ENCODE data around the gene STXBP6.

DNA sequence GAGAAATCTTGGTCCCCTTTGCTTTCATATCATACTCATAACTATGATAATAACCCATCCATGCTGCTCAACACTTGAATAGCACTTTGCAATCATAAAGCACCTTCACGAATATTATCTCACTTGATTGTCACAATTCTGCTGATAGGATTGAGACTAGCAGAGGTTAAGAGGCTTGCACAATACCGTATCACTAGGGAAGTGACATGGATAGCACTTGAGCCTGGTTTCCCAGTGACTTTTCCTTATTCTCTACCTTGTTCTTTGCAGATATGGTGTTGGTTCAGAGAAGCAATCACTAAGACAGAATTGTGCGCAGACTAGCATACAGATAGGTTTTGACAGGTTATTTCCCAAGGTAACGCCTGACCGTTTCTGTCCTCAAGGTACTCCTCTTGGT, 229.3 kb downstream of the STXBP6 start:
- TF ChIP-seq ZMYM3 (CRISPR knock-in tag; IDR thresholded peaks at IDR 0.05), result no peak
- TF ChIP-seq ZNF776 (CRISPR knock-in tag; IDR thresholded peaks at IDR 0.05), result no peak
- TF ChIP-seq RFX1 (IDR thresholded peaks at IDR 0.05), result no peak
- TF ChIP-seq, protein P1, sequence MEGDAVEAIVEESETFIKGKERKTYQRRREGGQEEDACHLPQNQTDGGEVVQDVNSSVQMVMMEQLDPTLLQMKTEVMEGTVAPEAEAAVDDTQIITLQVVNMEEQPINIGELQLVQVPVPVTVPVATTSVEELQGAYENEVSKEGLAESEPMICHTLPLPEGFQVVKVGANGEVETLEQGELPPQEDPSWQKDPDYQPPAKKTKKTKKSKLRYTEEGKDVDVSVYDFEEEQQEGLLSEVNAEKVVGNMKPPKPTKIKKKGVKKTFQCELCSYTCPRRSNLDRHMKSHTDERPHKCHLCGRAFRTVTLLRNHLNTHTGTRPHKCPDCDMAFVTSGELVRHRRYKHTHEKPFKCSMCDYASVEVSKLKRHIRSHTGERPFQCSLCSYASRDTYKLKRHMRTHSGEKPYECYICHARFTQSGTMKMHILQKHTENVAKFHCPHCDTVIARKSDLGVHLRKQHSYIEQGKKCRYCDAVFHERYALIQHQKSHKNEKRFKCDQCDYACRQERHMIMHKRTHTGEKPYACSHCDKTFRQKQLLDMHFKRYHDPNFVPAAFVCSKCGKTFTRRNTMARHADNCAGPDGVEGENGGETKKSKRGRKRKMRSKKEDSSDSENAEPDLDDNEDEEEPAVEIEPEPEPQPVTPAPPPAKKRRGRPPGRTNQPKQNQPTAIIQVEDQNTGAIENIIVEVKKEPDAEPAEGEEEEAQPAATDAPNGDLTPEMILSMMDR (CRISPR knock-in tag; IDR thresholded peaks at IDR 0.05), result no peak
- TF ChIP-seq ZNF572 (CRISPR knock-in tag; IDR thresholded peaks at IDR 0.05), result no peak
- TF ChIP-seq ZNF510 (CRISPR knock-in tag; IDR thresholded peaks at IDR 0.05; ENCODE audit: low read depth), result no peak
- no peak for TF ChIP-seq KAT8 (CRISPR knock-in tag; IDR thresholded peaks at IDR 0.05)
- TF ChIP-seq JDP2 (CRISPR knock-in tag; IDR thresholded peaks at IDR 0.05; ENCODE audit: borderline replicate concordance), result no peak
- no peak for TF ChIP-seq NR2C2 (CRISPR knock-in tag; IDR thresholded peaks at IDR 0.05; ENCODE audit: borderline replicate concordance)
- no peak for TF ChIP-seq DR1 (CRISPR knock-in tag; IDR thresholded peaks at IDR 0.05)

All from HepG2 (cell line).